Measurements from ENCODE around the gene PCNX3.
"Not testable (repeated sequence)": the region's sequence is repeated elsewhere in the genome, so short reads cannot be mapped to it uniquely, and the experiment has no call there.

Gene PCNX3

DNA sequence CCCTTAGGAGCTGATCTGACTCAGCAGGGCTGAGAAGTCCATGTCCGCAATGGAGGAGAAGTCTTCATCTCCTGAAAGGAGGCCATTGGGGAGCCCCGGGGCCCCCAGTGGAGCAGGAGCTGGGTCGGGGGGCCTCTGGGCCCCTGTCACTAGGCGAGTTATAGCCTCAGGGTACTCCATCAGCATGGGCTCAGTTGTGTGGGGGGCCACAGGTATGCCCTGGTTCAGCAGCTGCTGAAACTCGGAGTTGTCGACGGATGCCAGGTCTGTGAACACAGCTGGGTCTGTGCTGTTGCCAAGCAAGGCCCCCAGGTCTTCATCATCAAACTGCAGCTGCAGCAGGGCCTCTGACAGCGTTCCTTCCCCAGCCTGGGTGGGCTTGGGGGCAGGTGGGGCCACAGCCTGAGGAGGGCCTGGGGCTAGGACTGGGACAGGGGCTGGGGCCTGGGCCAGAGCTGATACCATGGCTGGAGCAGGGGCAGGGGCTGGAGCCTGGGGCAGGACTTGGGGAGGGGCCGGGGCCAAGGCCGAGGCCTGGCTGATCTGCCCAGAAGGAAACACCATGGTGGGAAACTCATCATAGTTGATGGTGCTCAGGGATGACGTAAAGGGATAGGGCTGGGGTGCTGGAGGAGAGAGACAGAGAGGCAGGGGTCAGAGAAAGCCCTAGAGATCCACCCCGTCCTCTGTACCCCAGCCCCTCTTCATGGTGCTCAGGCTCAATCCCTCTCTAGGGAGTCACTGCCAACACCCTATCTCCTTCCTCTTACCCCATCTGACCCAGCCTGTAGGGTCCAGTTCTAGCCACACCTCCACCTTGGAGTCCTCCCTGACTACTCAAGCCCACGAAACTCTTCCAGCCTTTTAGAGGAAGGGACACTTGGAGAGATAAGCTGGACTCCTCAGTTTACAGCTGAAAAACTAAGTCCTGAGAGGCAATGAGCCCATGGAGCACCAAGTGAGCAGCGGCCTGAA lies 39.1 kb downstream of the PCNX3 start:
- no peak for DNase-seq (ENCODE audit: low read depth in 2 of 2)

- DNase-seq (ENCODE audit: low read depth in 2 of 2), result no peak
Measured at GRCh38 chr11:65655570-65656332, 40.2 kb downstream of the PCNX3 start.

DNA sequence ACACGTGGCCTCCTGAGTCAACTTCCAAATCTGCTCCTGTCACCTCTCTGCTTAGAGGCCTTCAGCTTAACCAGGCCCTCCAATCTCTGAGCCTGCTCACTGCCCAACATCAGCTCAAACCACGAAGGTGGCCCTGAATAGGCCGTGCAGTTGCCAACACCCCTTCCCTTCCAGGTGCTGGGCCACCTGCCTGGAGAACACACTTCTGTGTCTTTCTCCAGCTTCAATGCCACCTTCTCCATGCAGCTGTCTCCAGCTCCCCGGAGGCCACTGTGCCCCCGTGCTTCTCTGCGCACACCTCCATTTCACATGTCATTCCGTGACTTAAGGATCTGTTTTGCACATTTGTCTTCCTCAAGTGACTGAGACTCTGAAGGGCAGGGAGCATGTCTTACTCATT lies 41.9 kb downstream of the PCNX3 start:
- DNase-seq (ENCODE audit: low read depth in 2 of 2), result no peak

DNA sequence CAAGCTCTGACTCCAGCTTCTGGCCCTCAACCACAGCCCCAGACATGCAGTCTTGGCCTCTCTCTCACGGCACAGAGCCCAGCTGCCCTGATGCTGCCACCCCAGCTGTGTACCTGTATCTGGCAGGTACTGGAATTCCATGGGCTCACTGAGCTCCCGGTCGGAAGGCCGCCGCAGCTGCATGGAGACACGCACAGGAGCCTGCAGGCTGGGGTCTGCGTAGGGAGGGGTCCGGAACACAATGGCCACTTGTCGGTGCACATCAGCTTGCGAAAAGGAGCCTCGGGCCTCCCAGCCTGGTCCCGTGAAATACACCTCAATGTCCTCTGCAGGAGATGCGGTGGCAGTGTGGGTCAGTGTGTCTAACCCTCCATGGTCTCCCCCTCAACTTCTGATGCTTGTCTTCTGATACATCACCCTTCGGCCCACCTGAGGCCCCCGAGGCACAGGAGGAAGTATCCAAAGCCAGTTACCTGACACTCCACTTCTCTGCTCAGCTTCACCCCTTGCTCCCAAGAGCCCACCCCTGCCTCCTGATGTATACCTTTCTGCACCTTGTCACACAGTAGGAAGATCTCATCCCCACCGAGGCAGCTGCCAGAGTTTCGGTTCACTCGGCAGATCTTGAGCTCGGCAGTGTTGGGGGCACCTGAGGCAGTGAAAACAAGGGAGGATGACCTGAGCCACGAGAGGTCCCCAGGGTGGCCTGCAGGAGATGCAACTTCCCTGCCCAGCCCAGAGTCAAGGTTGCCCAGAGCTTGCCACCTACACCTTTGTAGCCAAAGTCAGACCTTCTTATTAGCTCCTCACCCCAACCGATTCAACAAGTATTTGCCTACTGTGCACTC lies 42.8 kb downstream of the PCNX3 start:
- DNase-seq (ENCODE audit: low read depth in 2 of 2), result no peak

DNA sequence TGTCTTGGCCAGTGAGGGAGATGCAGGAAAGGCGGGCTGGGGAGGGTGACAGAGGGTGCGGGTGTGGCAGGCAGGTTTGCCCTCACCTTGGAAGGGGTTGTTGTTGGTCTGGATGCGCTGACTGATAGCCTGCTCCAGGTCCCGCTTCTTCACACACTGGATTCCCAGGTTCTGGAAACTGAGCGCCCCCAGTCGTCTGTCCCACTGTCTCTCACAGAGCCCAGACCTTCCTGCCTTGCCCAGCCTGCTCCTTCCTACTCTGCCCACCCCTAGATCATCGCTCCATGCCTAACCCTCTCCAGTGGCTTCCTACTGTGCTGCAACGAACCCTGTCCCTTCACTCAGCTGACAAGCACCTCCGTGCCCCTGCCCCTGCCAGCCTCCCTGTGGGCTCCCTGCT lies 44.5 kb downstream of the PCNX3 start:
- DNase-seq (ENCODE audit: low read depth in 2 of 2), result no peak

DNA sequence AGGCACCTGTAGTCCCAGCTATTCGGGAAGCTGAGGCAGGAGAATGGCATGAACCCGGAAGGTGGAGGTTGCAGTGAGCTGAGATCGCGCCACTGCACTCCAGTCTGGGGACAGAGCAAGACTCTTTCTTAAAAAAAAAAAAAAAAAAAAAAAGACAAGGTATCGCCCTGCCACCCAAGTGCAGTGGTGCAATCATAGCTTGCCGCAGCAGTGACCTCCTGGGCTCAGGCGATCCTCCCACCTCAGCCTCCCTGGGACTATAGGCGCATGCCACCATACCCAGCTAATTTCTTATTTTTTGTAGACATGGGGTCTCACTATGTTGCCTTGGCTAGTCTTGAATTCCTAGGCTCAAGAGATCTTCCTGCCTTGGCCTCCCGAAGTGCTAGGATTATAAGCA lies 45.3 kb downstream of the PCNX3 start:
- not testable (repeated sequence) for DNase-seq (ENCODE audit: low read depth in 2 of 2)

DNA sequence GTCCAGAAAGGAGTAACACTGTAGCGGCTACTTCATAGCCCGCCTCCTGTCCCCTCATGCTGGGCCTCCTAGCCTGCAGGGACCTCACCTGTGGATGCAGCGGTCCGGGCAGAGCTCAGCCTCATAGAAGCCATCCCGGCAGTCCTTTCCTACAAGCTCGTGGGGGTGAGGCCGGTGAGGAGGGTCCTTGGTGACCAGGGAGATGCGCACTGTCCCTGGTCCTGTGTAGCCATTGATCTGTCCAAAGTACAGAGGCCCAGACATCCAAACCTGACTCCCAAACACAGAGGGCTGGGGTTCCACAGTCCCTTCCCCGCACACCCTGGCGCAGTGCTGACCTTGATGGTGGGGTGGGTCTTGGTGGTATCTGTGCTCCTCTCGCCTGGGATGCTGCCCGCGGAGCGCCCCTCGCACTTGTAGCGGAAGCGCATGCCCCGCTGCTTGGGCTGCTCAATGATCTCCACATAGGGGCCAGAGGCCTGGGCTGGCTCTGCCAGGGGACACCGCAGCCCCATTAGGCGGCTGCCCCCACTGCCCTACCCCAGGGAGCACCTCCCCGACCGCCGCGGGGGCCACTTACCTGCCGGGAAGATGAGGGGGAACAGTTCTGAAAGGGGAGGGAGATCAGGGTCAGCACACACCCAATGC lies 46.1 kb downstream of the PCNX3 start:
- DNase-seq (ENCODE audit: low read depth in 2 of 2), result no peak

- DNase-seq (ENCODE audit: low read depth in 2 of 2), result no peak
Measured at GRCh38 chr11:65662247-65662798, 46.7 kb downstream of the PCNX3 start.

DNA sequence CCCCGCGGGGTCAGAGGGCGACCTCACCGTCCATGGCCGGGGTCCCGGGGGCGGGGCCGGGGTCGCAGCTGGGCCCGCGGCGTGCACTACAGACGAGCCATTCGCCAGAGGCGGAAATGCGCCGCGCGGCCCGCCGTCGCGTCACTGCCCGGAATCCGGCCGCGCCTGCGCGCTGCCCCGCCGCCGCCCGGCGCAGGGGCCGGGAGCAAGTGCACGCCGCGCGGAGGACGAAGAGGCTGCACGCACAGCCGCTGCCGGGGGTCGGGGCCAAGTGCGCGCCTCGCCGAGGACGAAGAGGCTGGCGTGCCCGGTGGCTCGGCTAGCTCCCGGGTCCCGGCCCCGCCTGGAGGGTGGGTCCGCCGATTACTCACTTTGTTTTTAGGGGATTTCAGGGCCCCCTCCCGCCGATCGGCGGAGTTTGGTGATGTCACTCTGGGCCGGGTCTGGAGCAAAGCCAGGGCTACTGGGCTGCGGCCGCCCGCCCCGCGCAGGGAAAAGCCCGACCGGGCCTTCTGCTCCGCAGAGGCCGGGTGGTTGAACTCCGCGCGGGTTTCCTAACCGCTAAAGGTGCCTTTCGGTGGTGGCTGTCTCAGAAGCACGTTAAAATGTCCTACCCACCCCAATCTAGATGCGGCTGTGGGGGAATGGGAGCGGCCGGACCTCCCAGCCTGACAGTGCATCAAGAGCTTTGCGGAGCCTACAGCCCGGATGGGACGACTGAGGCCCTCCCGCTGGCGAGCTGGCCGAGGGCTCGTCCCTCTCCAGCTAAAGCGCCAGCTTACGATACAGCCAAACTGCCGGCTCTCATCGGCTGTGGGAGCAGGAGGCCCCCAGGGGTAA lies 47.4 kb downstream of the PCNX3 start, which contains the start of gene RELA:
Gene RELA (minus strand): TSS at position 118 of the 840 bp plus-strand sequence. CDS start 84 bp downstream, at position 34.
- DNase-seq (ENCODE audit: low read depth in 2 of 2), result peak; percentile 77 to 82

DNA sequence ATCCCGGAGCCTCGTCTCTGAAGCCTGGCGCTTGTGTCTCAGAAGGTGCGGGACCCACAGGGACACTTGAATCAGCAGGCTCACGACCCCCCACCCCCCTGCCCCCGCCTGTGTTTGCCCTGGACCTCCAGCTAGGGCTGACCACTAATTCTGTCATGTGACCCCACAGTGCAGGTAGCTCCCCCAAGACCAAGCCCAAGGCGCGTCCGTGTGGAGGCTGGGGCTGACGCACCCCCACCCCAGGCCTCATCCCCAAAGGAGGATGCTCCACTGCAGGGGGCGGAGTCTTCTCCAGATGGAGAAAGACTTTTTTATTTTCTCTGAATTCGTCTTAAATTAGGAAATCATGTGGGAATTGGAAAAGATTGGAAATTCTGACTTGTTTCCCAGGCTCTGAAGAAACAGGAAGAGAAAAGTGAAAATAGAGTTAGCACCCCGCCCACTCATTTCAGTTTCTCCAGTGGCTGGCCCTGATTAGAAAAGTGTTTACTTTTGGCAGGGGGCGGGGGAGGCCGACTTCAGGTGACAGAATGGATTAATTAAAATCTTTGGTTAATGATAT lies 48.1 kb downstream of the PCNX3 start:
- no peak for DNase-seq (ENCODE audit: low read depth in 2 of 2)

DNA sequence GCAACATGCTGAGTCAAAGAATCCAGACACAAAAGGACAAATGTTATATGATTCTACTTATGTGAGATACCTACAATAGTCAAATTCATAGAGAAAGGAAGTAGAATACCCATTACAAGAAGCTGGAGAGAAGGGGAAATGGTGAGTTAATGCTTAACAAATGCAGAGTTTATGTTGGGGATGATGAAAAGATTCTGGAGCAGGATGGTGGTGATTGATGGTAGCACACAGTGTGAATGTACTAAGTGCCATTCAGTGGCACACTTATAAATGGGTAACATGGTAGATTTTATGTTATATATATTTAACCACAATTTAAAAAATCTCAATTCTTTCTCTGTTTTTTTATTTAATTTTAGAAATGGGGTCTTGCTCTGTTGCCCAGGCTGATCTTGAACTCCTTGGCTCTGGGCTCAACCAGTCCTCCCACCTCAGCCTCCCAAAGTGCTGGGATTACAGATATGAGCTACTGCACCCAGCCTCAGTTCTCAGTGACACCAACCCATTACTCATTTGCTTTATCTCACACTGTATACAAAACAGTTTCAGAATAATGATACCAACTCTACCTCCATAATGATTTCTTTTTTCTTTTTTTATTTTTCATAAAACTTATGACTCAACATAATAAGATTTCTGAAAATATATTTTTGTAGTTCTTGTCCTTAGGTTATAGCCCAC lies 56.7 kb downstream of the PCNX3 start:
- DNase-seq (ENCODE audit: low read depth in 2 of 2), result no peak

DNA sequence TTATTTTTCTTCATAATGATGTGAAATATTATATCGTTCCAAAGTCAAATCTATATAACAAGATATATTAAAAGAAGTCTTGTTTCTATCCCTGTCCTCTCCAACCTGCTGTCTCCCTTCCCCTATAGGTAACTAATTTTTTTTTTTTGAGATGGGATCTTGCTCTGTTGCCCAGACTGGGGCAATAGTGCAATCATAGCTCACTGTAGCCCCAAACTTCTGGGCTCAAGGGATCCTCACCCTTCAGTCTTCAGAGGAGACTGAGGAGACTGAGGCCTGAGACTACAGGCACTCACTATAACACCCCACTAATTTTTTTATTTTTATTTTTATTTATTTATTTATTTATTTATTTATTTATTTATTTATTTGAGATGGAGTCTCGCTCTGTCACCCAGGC lies 57.4 kb downstream of the PCNX3 start:
- no peak for DNase-seq (ENCODE audit: low read depth in 2 of 2)

DNA sequence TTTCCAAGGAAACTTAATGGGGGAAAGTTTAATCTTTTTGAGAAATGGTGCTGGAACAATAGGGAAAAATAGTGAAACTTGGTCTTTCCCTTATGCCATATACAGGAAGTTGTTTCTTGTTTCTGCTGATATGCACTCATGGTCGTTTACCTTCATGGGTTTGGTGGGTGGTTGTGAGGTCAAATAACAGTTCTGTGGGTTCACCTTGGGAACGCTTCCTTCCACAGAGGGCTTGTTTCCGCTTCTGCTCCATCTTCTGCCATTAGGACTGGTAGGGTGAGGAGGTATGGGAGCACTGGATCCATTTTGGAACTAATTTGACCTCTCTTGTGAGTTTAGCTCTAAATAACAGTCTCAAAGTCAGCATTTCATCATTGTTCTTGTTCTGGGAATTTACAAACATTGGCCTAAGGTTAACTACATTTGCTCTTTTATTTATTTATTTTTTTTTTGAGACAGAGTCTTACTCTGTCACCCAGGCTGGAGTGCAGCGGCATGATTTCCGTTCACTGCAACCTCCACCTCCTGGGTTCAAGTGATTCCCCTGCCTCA lies 64.7 kb downstream of the PCNX3 start:
- DNase-seq (ENCODE audit: low read depth in 2 of 2), result no peak

DNA sequence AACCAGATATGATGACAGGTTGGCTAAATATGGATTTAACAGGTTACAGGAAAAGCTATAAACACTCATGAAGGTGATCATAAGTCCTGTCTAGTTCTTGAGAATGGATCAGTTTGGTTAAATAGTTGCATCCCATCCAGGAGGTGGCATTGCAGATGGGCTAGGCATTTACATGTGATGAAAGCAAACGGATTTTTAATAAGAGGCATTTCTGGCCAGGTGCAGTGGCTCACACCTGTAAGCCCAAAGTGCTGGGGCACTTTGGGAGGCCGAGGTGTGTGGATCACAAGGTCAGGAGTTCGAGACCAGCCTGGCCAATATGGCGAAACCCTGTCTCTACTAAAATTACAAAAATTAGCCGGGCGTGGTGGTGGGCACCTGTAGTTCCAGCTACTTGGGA lies 67.9 kb downstream of the PCNX3 start:
- not testable (repeated sequence) for DNase-seq (ENCODE audit: low read depth in 2 of 2)

DNA sequence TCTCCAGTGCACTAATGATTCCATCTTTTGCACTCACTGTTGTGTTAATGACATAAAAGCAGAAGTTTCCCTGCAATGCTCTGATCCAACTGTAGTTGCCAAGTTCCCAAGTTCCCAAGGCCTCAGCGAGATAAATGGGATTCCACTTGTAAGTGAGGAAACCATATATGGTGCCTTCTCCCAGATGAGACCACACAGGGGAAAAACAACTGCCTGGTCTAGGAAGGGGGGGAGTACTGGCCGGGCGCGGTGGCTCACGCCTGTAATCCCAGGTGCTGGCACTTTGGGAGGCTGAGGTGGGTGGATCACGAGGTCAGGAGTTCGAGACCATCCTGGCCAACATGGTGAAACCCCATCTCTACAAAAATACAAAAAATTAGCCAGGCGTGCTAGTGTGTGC lies 70.4 kb downstream of the PCNX3 start:
- no peak for DNase-seq (ENCODE audit: low read depth in 2 of 2)

All from stimulated activated CD8-positive, alpha-beta memory T cell treated with anti-CD3 and anti-CD28 coated beads, Interleukin-2, amount 100 ng/mL, for 1 hour (primary cell).